PC-9 (cell line): ENCODE data around the gene UPK1A.

Source experiments
- EZH2 ChIP-seq: fragments of 200-600 bp; sonication (generic); IDR thresholded peaks from 2 replicates; pipeline ENCODE4 v1.8.0; 2017; ENCODE audit warnings: antibody characterized with exemption, low read depth
- TF ChIP-seq, protein P1 (sequence below): fragments of 200-600 bp; sonication (generic); conservative IDR thresholded peaks from 2 replicates; pipeline ENCODE4 v1.6.1; 2017; ENCODE audit warnings: mixed run types, antibody characterized with exemption, mild to moderate bottlenecking, moderate library complexity

DNA sequence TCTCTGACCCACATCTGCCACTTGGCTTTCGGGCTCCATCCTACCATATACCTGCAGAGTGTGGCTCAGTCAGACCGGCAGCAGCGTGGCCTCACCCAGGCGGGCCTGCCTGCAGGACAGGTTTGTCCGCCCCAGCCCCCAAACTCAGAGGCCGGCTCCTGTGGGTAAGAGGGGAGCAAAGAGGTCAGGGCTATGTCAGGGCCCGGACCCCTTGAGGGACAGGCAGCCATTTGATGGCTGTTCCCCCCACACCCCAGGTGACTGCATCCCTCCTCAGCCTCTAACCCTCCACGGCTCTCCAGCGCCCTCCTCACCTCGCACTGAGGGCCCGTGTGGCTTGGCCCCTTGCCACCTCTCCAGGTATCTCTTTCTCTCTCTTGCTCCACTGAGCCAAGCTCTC is 25.7 kb downstream of the UPK1A start:
- TF ChIP-seq, protein P1, sequence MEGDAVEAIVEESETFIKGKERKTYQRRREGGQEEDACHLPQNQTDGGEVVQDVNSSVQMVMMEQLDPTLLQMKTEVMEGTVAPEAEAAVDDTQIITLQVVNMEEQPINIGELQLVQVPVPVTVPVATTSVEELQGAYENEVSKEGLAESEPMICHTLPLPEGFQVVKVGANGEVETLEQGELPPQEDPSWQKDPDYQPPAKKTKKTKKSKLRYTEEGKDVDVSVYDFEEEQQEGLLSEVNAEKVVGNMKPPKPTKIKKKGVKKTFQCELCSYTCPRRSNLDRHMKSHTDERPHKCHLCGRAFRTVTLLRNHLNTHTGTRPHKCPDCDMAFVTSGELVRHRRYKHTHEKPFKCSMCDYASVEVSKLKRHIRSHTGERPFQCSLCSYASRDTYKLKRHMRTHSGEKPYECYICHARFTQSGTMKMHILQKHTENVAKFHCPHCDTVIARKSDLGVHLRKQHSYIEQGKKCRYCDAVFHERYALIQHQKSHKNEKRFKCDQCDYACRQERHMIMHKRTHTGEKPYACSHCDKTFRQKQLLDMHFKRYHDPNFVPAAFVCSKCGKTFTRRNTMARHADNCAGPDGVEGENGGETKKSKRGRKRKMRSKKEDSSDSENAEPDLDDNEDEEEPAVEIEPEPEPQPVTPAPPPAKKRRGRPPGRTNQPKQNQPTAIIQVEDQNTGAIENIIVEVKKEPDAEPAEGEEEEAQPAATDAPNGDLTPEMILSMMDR: no peak; the same call in 1 of the 2 replicates
- no peak for TF ChIP-seq EZH2
